Transverse colon (tissue), 4 donors: ENCODE results near the gene SEC31B.

Source experiments
- CTCF ChIP-seq, 5 experiments: fragments of 200-600 bp in 3 of 5; fragments of 450-650 bp in 2 of 5; sonication (generic) in 3 of 5; IDR thresholded peaks; 1 replicate in 2 of 5; 2 replicates in 3 of 5; pipeline ENCODE4 v1.5.1; 2016 to 2017; ENCODE audit warnings: antibody characterized with exemption in 5 of 5, inconsistent platforms in 3 of 5, mild to moderate bottlenecking in 2 of 5, moderate library complexity in 1 of 5
- POLR2A ChIP-seq: fragments of 450-650 bp; IDR thresholded peaks from one replicate; pipeline ENCODE4 v1.6.1; 2016; ENCODE audit warnings: antibody characterized with exemption, mild to moderate bottlenecking, moderate library complexity
- POLR2AphosphoS5 ChIP-seq, 3 donors: sonication (generic); formaldehyde crosslinking; IDR thresholded peaks; one replicate each; pipeline ENCODE4 v1.6.1; 2016; ENCODE audit warnings: antibody characterized with exemption in 3 of 3

- no peak for TF ChIP-seq CTCF (IDR thresholded peaks at IDR 0.05)
- TF ChIP-seq POLR2AphosphoS5 (IDR thresholded peaks at IDR 0.05), result no peak
- TF ChIP-seq POLR2A, result no peak
Measured at GRCh38 chr10:100487529-100487928, 32.1 kb downstream of the SEC31B start.
